IMR-90 (cell line): ENCODE data around the gene CREB3L1. TPM values are rescaled to one million over a fixed set of nuclear protein-coding genes. Genes with fewer than 3 reads are reported as not detected.

ENCODE experiments used
- ATAC-seq: fragments of 200-7000 bp; cut with Tn5 transposase; 2 replicates; pipeline ENCODE4 v1.9.1; 2020; ENCODE audit warnings: low read depth, mild to moderate bottlenecking, moderate library complexity
- BruUV-seq: library from RNA; stranded (reverse); fragments of 400-500 nt; replicated peaks from 2 replicates; lab custom pipeline; 2021; lab: Mats Ljungman, UMichigan
- CTCF ChIA-PET: fragments of 300-600 bp; formaldehyde crosslinking; extraction: SDS; loops from one replicate; lab custom pipeline; 2021; ENCODE audit warnings: antibody characterized with exemption; lab: Yijun Ruan, JAX
- POLR2A ChIA-PET: fragments of 300-600 bp; sonication (Branson Sonifier 250); formaldehyde crosslinking; loops from one replicate; lab custom pipeline; 2022; ENCODE audit warnings: antibody characterized with exemption; ENCODE audit not compliant: unreplicated experiment; lab: Charles Lee
- DNase-seq: peaks from one replicate; pipeline ENCODE4 v3.0.0; 2013
- H2AFZ ChIP-seq: replicated peaks from 2 replicates; pipeline ENCODE3; 2013; ENCODE audit warnings: low read length, mild to moderate bottlenecking; ENCODE audit not compliant: poor library complexity
- H2AK5ac ChIP-seq: 2 replicates; pipeline ENCODE4 v1.6.1; 2013; ENCODE audit warnings: low read depth, low read length, inconsistent platforms
- H2AK9ac ChIP-seq: replicated peaks from 2 replicates; pipeline ENCODE3; 2013; ENCODE audit warnings: mild to moderate bottlenecking, low read depth, low read length, moderate library complexity; ENCODE audit not compliant: poor library complexity
- H2BK120ac ChIP-seq: 2 replicates; pipeline ENCODE4 v1.6.1; 2013; ENCODE audit warnings: low read depth, low read length, inconsistent platforms
- H2BK15ac ChIP-seq: 3 replicates; pipeline ENCODE4 v1.6.1; 2013; ENCODE audit warnings: low read depth, low read length, inconsistent platforms
- H2BK20ac ChIP-seq: 2 replicates; pipeline ENCODE4 v1.6.1; 2013; ENCODE audit warnings: low read depth, mild to moderate bottlenecking, inconsistent platforms, low read length, moderate library complexity
- H2BK5ac ChIP-seq: 2 replicates; pipeline ENCODE4 v1.6.1; 2013; ENCODE audit warnings: mild to moderate bottlenecking, low read depth, low read length, inconsistent platforms; ENCODE audit not compliant: poor library complexity, severe bottlenecking
- H3K14ac ChIP-seq: replicated peaks from 2 replicates; pipeline ENCODE4 v1.6.1; 2013; ENCODE audit warnings: low read depth, low read length, inconsistent platforms
- H3K18ac ChIP-seq: 2 replicates; pipeline ENCODE4 v1.6.1; 2013; ENCODE audit warnings: low read depth, low read length, control low read depth
- H3K23ac ChIP-seq: 2 replicates; pipeline ENCODE4 v1.6.1; 2013; ENCODE audit warnings: low read depth, low read length, inconsistent platforms
- H3K27ac ChIP-seq: 2 replicates; pipeline ENCODE4 v1.5.1; 2013; ENCODE audit warnings: mild to moderate bottlenecking, control low read depth, low read length; ENCODE audit not compliant: insufficient read depth
- H3K27me3 ChIP-seq: 2 replicates; pipeline ENCODE4 v1.6.1; 2013; ENCODE audit warnings: low read length; ENCODE audit not compliant: control insufficient read depth, insufficient read depth
- H3K36me3 ChIP-seq: 2 replicates; pipeline ENCODE4 v1.6.1; 2013; ENCODE audit warnings: low read length, mixed read lengths; ENCODE audit not compliant: control insufficient read depth, insufficient read depth
- H3K4ac ChIP-seq: 2 replicates; pipeline ENCODE4 v1.6.1; 2013; ENCODE audit warnings: low read depth, low read length, inconsistent platforms
- H3K4me1 ChIP-seq: 2 replicates; pipeline ENCODE4 v1.6.1; 2013; ENCODE audit warnings: low read length, mixed read lengths; ENCODE audit not compliant: control insufficient read depth, insufficient read depth
- H3K4me2 ChIP-seq: 2 replicates; pipeline ENCODE4 v1.6.1; 2013; ENCODE audit warnings: low read depth, mild to moderate bottlenecking, control low read depth, low read length, moderate library complexity
- H3K4me3 ChIP-seq: 2 replicates; pipeline ENCODE4 v1.5.1; 2013; ENCODE audit warnings: low read depth, mild to moderate bottlenecking, control low read depth, low read length, moderate library complexity; ENCODE audit not compliant: insufficient read depth
- H3K56ac ChIP-seq: 2 replicates; pipeline ENCODE4 v1.6.1; 2013; ENCODE audit warnings: low read length, inconsistent platforms; ENCODE audit not compliant: insufficient read depth; ENCODE audit errors: extremely low read depth
- H3K79me1 ChIP-seq, 2 experiments: 2 replicates each; pipeline ENCODE4 v1.6.1; 2013; ENCODE audit warnings: low read length in 2 of 2, inconsistent platforms in 1 of 2, low read depth in 1 of 2
- H3K9ac ChIP-seq: 2 replicates; pipeline ENCODE4 v1.6.1; 2013; ENCODE audit warnings: low read depth, low read length, control low read depth
- H3K9me1 ChIP-seq: 2 replicates; pipeline ENCODE4 v1.6.1; 2013; ENCODE audit warnings: low read length, inconsistent platforms; ENCODE audit not compliant: insufficient read depth
- H3K9me3 ChIP-seq: 2 replicates; pipeline ENCODE4 v1.6.1; 2013; ENCODE audit warnings: low read length; ENCODE audit not compliant: control insufficient read depth, insufficient read depth
- H4K20me1 ChIP-seq: 2 replicates; pipeline ENCODE4 v1.6.1; 2013; ENCODE audit warnings: low read length, inconsistent platforms; ENCODE audit not compliant: insufficient read depth
- H4K5ac ChIP-seq: 2 replicates; pipeline ENCODE4 v1.6.1; 2013; ENCODE audit warnings: mild to moderate bottlenecking, low read depth, low read length, control low read depth
- H4K8ac ChIP-seq, 2 experiments: 2 replicates each; pipeline ENCODE4 v1.6.1; 2013; ENCODE audit warnings: low read depth in 2 of 2, low read length in 2 of 2, control low read depth in 1 of 2, inconsistent platforms in 1 of 2
- H4K91ac ChIP-seq: 2 replicates; pipeline ENCODE4 v1.6.1; 2013; ENCODE audit warnings: low read depth, low read length, inconsistent platforms; ENCODE audit not compliant: insufficient read depth
- CEBPB ChIP-seq: IDR thresholded peaks from 2 replicates; pipeline ENCODE4 v1.6.1; 2012; ENCODE audit warnings: low read depth, low read length, improper control_type of control experiment
- MAZ ChIP-seq: IDR thresholded peaks from 2 replicates; pipeline ENCODE4 v1.6.1; 2012; ENCODE audit warnings: low read depth, mild to moderate bottlenecking, low read length, improper control_type of control experiment, moderate library complexity, borderline replicate concordance
- USF2 ChIP-seq: fragments of 150-350 bp; IDR thresholded peaks from 2 replicates; pipeline ENCODE4 v1.6.1; 2017; ENCODE audit warnings: mild to moderate bottlenecking, antibody characterized with exemption, low read length, low read depth
- WGBS, 2 experiments: methylation state at CpG; one replicate each; pipeline versions ENCODE4 v1.1.5 to v1.1.7; 2013; ENCODE audit warnings: missing lambda C conversion rate in 2 of 2; ENCODE audit not compliant: insufficient read length in 1 of 2; ENCODE audit errors: extremely low coverage in 2 of 2; 5-methylcytosine and 5-hydroxymethylcytosine counted together
- dilution Hi-C: fragments of 300-500 bp; cut with HindIII; formaldehyde crosslinking; loops from one replicate; pipeline ENCODE4 v1.14.3; 2018; ENCODE audit warnings: low sequenced_read_pairs; ENCODE audit not compliant: unreplicated experiment
- in situ Hi-C: fragments of 300-500 bp; cut with MboI; formaldehyde crosslinking; loops from 3 replicates; pipeline ENCODE4 v1.14.3; 2019; ENCODE audit warnings: low sequenced_read_pairs, inconsistent platforms, mixed read lengths
- intact Hi-C: fragments of 100-400 bp; cut with micrococcal nuclease; formaldehyde crosslinking; loops from 2 replicates; pipeline ENCODE4 v1.10.0; 2022
- polyA plus RNA-seq, 3 experiments: library from polyadenylated mRNA; depleted of rRNA; stranded (reverse); fragments of >200 nt; gene quantifications; 2 replicates each; pipeline ENCODE4 v1.2.3, GENCODE V29; 2012; ENCODE audit warnings: low replicate concordance in 1 of 3
- total RNA-seq: library from RNA; depleted of rRNA; stranded (reverse); fragments of >200 nt; gene quantifications from 2 replicates; pipeline ENCODE4 v1.2.3, GENCODE V29; 2012

Gene CREB3L1
- total and polyA plus RNA-seq, 2 of the 4 experiments (the other 2 are of a cell fraction), result 8.1 to 82.3 TPM

- H3K27ac ChIP-seq, result no peak overlapping the region
- H4K91ac ChIP-seq, result no peak overlapping the region
- no peaks in the 10 kb centered on the region for H3K36me3 ChIP-seq
- dilution Hi-C loops, result no loop called here
- no peak overlapping the region for H2AFZ ChIP-seq
- in situ Hi-C loops, result no loop called here
- H3K9me3 ChIP-seq, result no peaks in the 10 kb centered on the region
- H2BK5ac ChIP-seq, result no peak overlapping the region
- H2BK120ac ChIP-seq, result no peak overlapping the region
- no peaks in the 10 kb centered on the region for H3K27me3 ChIP-seq
- POLR2A ChIA-PET, result no interaction called here
- peaks cover 25 to 85% of the 10 kb centered on the region in 2 experiments for H3K79me1 ChIP-seq
- H2AK5ac ChIP-seq, result no peak overlapping the region
- no peak overlapping the region for H2BK20ac ChIP-seq
- TF ChIP-seq CEBPB (no peak), MAZ (no peak), USF2 (no peak)
- intact Hi-C loops, result no loop called here
- DNase-seq, result no peak
- H2AK9ac ChIP-seq, result no peak overlapping the region
- no peak overlapping the region for H3K4me3 ChIP-seq
- H3K56ac ChIP-seq, result no peak overlapping the region
- no peak overlapping the region for H3K14ac ChIP-seq
- no peak overlapping the region for H3K23ac ChIP-seq
- no peak overlapping the region for H3K4me2 ChIP-seq
- CTCF ChIA-PET, result interaction anchor here (0.6 to 1.5 kb wide), 2 partner anchors 10 to 13 kb away, joined by 3 to 4 read pairs; no protein-coding TSS in a partner anchor
- H2BK15ac ChIP-seq, result no peak overlapping the region
- peaks cover 19% of the 10 kb centered on the region for H3K4me1 ChIP-seq
- no TSS peak for BruUV-seq
- no peak overlapping the region for H3K4ac ChIP-seq
- no peak overlapping the region for H4K8ac ChIP-seq
- H3K18ac ChIP-seq, result no peak overlapping the region
- H3K9me1 ChIP-seq, result peaks cover 7% of the 10 kb centered on the region
- no peak overlapping the region for H3K9ac ChIP-seq
- no peak overlapping the region for H4K5ac ChIP-seq
- peaks cover 35% of the 10 kb centered on the region for H4K20me1 ChIP-seq
- 40% methylated on average over 1 of the region's 5 CpGs; no CpG with 5 or more reads in 1 of the 2 experiments for WGBS, 2 experiments
- no peak for ATAC-seq
Measured at GRCh38 chr11:46351606-46352005, 74.1 kb downstream of the CREB3L1 start.
